Suppressor macrophage (primary cell): ENCODE results near the gene TDRD9.

Experiments used
- DNase-seq, 4 experiments: peaks; one replicate each; pipeline ENCODE4 v3.0.0-alpha.2; 2020 to 2022

Gene TDRD9

DNA sequence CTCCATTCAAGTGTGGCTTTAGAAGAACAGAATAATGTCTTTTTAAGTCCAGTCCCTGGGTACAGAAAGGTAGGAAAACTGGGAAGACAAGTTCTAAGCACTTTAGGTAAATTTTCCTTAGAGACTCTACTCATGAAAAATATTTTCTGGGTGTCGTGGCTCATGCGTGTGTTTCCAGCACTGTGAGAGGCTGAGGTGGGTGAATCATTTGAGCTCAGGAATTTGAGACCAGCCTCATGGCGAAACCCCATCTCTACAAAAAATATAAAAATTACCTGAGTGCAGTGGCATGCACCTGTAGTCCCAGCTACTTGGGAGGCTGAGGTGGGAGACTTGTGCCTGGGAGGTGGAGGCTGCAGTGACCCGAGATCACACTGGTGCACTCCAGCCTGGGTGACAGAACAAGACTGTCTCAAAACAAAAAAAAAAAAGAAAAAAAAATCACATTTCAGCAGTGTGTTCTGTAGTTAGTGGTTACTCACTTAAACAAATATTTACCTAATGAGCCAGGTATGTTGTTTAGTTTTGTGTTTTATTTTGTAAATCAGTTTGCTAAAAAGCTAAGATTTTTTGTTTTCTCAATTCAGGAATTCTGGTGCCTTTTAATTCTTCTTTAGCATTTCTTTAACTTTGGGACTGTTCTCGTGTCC, 66.4 kb downstream of the TDRD9 start:
- no peak for DNase-seq

DNA sequence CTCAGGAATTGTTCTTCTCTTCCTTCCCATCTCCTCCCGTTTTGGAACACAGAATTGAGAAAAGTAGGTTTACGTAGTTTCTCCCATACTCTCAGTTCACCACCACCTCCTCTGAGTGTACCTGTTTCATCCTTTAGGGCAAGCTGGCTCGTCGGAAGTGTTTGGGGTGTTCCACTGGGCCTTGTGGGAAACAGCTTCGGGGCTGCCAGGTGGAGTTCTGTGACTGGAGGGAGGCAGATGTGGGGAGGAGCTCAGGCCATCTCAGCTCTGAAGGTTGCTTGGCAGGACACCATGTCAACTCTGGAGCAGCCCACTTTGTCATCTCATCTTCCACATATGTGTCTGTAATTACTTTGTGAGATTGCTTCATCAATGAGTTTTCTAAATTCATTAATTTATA, 67.6 kb downstream of the TDRD9 start:
- DNase-seq, result no peak

DNA sequence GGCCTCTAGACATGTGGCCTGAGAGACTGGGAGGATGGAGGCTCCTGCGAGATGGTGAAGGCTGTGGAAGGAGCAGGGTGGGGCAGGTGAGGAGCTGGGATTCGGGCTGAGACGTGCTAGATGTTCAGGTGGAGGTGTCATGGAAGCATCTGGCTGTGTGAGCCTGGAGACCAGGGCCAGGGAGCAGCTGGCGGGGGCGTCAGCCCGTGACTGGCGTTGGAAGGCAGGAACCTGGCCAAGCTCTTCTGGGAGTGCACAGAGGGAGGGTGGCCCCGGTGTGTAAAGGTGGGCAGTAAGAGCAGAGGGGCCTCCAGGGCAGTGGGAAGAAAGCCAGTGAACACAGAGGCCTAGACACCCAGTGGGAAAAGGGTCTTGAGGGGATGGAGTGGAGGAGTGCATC, 69.1 kb downstream of the TDRD9 start:
- DNase-seq, result no peak

DNA sequence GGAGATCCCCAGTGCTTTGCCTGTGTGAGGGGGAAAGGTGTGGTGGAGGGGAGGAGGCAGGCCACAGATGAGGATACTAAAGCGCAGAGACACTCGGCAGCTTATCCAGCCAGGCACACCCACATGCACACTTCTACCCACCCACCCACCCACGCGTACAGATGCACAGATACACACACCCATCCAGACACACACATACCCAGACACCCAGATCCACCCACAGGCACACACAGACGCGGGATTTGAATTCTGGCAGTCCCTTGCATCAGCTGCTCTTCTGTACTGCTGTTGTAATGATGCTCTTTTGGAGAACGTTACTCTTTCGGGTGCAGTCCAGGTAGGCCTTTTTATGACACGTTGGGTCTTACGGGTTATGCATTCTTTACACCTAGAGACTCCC, 69.8 kb downstream of the TDRD9 start:
- DNase-seq, result no peak

DNA sequence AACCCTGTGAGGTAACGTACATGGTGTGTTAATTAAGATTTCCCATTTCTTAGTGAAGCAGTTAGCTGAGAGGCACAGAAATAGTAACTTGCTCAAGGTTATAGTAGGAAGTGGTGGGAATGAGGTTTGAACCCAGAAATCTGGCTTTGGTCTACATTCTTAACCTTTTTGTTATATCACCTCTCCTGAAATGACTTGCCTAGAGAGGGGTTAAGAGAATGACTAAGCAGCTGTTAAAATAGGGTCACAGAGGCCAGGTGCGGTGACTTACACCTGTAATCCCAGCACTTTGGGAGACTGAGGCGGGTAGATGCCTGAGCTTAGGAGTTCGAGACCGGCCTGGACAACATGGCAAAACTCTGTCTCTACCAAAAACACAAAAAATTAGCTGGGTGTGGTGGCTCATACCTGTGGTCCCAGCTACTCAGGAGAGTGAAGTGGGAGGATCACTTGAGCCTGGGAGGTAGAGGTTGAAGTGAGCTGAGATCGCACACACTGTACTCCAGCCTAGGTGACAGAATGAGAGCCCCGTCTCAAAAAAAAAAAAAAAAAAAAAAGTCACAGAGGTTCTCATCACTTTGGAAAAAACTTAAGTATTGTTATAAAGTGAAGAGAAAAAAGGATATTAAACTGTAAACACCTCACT, 71.7 kb downstream of the TDRD9 start:
- no peak for DNase-seq

DNA sequence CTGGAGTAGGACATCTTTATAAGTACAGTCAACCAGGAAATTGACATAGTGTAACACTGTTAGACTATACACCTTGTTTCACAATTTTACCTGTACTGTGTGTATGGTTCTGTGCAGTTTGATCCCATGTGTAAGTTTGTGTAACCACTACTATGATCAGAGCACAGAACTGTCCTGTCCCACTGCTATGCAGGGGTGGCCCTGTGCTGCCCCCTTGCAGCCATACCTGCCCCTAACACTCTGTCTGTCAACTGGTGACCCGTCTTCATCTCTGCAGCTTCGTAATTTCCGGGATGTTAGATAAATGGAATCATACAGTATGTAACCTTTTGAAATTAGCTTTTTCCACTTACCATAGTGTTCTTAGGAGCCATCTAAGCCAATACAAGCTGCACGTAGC, 72.7 kb downstream of the TDRD9 start:
- no peak for DNase-seq

DNA sequence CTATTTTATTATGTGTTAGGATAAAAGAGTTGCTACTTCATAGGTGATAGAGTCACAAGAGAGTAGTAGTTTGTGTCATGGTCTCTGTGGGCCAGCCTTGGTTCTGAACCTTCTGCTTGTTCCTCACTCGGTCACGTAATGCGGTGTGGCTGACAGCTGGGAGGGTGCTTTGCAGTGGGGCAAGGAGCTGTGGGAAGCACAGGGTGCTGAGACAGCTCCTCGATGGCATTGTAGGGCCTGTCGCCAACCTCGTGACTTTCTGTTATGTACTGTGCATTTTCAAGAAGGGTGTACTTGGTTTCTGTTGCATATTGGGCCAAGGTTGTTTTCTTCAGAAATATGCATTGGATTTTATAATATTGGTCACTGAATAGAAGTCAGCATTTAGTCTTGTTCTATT, 75.4 kb downstream of the TDRD9 start:
- no peak for DNase-seq

DNA sequence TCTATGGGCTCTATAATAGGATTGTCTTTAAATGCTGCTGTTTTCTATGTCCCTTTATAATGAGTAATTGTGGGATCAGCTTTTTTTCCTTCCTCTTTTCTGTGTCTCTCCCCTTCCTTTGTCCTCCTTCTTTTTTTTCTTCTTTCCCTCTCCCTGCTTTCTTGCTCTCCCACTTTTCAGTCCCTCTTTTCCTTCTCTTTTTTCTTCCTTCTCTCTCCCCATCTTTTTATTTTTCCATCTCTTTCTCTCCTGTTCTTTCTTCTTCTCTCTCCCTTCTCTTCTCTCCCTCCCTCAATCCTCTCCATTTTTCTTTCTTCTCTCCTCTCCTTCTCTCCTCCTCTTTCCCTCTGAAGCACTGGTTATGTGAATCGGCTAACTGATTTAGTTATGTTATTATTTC, 76.6 kb downstream of the TDRD9 start:
- DNase-seq, result no peak

DNA sequence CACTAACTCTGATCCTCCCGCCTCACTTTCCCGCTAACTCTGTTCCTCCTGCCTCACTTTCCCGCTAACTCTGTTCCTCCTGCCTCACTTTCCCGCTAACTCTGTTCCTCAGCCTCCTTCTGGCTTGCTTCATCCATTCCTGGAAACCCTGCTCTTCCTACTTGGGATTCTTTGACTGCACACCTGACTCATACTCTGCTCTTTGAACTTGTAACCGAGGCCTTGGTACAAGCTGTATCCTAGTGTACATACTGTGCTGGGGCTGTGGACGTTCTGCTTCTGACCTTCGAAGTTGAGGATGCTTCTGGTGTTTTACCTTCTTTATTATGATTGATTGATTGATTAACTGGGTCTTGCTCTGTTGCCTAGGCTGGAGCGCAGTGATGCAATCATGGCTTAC, 77.2 kb downstream of the TDRD9 start:
- DNase-seq, result no peak

DNA sequence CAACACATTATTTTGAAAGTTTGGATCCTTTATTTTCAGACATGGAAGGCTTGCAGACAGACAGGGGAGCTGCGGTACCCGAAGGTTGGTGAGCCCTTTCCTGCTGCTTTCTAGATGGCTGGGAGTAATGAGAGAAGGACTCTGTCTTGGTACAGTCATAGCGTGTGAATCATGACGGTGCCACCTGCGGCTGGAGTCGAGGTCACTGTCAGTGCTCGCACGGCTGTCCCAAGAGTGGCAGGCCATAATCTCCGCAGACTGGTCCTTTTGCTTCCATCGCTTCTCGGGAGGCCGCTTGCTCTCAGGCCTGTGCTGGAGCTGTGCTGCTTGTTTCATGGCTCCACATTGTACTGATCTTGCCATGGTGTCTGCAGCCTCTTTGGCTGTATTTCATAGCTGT, 78.9 kb downstream of the TDRD9 start:
- DNase-seq, result no peak

DNA sequence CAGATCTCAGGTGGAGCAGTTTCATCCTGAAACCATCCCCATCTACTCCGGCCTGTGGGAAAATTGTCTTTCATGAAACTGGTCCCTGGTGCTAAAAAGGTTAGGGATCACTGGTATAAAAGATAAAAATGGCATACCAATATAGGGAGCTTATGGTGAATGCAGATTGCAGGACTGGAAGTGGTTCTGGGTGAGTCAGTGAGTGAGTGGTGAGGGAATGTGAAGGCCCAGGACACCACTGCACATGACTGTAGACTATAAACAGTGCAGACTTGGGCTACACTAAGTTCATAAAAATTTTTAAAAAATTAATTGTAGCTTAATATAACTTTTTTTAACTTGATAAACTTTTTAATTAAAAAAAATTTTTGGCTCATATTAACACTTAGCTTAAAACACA, 81.0 kb downstream of the TDRD9 start:
- no peak for DNase-seq

DNA sequence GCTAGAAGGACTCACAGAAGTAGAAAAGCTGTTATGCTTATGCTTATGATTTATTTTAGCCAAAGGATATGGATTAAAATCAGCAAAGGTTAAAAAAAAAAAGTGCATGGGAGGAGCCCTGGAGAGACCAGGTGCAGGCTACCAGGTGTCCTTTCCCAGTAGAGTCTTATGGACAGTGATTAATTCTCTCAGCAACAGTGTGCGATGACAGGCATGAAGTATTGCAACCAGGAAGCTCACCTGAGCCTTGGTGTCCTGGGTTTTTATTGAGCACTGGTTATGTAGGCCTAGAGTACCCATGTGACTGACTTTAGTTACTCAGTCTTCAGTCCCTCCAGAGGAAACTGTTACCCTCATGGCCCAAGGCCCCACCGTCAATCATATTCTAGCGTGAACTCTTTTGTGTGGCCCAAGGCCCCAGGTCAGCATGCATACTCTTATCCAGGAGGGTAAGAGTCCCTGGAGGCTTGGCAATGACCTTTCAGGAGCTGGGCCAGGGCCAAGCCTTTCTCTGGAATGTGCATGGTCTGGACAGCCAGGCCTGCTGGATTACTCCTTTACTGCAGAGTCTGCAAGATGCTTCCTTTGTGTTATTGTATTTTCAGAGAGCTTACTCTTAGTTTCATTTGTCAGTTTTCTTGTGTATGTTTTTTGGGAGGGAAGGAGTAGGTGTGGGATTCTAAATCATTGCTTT, 83.7 kb downstream of the TDRD9 start:
- no peak for DNase-seq

DNA sequence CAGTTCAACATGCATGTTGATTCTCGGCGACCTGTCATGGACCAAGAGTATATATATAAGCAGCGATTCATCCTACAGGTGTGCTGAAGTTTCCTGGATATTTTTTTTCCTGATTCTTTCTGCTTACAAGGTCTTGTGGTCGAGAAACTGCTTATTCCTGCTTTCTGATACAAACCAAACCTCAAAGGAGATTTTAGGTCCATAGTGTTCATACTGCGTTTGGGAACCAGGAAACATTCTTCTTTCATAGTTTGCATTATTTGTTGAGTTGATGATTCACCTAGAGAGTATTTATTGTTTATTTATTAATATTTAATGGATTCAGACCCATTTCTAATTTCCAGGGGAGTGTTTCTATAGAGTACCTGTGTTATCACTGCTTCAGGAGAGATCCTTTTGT, 86.5 kb downstream of the TDRD9 start:
- no peak for DNase-seq

DNA sequence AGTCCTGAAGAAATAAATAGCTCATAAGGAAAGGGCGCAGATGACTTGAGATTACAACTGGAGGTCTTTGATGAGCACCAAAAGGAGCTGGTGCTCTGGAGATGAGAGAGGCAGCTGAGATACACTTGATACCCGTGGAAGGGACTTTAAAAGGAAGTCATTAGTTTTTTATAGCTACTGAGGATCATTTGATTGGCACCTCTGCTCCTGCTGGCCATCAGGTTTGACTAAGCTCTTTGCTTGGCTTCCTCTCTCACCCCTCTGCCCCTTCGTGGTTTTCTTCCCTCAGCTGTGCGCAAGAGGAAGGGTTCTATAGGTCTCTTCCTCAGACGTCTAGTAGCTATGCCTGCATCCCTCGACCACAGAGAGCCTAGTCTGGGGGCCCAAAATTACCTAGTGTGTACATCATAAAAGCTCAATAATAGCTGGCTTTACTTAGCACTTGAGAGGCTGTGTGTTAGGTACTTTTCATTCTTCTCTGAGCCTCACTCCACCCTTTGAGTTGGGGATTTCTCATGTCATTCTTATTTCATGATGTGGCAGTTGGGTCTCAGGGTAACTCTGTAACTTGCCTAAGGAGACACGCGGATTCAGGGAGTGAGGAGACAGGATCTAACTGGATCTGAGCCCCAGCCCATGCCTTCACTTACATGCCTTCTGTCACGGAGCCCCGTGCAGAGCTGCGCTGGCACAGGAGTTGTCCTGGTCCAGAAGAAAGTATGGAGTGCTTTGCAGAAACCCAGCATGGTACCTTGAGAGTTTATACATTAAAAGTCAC, 88.8 kb downstream of the TDRD9 start:
- DNase-seq, result no peak

DNA sequence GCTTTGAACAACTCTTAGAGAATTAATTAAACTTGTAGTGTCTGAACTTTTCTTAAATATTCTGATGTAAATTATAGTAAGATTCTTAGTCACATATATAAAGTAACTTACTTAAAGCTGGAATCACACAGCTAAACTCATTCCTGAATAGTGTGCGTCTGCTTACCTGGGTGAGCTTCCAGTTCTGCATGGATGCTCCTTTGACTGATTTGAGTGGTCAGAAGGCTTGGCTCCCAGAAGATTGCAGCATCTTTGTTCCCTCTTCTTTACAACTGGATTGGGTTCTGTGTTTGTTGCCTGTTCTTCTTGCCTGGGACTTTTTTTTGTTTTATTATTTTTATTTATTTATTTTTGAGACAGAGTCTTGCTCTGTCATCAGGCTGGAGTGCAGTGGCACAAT, 90.8 kb downstream of the TDRD9 start:
- no peak for DNase-seq

DNA sequence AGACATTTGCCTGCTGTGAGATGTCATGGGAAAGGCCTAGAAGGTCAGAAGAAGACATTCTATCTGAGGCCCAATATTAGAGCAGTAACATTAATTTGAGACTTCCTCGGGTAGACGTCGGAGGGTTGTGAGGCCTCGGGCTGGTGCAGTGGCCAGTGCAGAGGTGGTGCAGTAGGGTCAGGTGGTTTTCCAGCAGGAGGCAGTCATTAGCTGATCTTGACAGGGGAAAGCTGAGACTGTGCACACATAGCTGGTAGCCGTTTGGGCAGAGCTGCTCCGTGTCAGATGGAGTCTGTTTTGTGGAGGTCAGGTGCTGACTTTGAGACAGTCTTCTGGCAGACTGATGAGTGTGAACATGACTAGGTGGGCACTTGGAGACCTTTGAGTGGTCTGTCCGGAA, 91.5 kb downstream of the TDRD9 start:
- DNase-seq, result no peak

DNA sequence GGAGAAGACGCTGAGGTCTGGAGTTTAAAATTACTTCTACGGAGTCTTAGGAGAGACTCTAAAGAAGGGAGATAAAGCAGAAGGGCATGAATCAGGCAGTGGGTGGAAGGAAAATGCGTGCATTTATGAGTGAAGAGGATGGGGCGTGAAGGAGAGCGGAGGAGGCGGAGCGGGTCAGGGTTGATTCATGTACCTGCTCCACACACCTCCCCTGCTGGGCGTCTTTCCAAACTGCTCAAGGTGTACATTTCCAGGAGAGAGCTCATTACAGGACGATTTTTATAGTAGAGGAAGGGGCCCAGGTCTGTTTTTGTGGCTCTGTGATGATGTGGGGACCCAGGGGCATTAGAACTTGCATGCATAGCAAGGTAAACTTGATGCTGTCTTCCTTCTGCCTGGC, 92.2 kb downstream of the TDRD9 start:
- DNase-seq, result no peak

DNA sequence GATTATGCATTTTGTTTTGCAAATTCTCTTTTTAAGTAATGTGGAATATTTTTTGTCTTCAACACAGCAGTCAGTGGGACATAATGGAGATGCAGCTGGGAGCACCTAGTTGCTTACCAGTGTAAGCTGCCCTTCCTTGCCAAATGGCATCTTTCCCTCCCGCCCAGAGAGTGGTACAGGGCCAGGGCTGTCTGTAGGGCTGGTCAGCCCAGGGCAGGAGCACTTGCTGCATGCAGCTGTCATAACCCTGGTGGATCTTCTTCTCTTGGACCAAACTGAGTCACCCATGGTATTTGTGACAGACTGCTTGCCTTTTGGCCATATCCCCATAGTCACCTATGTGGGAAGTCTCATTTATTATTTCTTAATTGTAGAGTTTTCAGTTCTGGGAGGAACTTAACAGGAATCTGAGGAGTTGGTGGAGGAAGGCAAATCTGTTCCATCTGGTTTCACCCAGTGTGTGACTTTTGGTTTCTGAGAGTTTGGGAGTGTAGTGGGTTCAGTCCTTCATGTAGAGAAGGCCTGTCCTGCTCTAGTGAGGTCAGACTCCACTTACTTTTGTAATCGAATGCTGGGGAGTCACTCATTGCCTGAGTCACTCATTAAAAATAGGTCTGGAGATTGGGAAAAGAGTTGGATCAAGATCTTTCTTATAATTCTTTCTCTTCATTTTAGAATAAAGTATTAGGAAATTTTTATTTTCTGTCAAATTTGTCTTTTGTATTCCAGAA, 95.2 kb downstream of the TDRD9 start:
- peak in 1 of 4 experiments; percentile 12 for DNase-seq

DNA sequence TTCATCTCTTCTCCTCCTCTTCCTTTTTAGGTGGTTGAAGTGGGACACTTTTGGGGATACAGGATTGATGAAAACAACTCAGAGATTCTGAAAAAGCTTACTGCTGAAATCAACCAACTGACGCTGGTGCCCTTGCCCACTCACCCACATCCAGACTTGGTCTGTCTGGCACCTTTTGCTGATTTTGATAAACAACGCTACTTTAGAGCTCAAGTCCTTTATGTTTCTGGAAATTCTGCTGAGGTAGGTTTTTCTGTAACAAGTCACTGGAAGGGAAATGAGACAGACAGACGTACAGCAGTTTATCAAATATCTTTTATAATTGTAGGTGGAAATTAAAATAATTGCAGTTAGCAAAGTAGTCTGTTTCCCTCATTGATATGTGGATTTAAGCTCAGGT, 97.3 kb downstream of the TDRD9 start:
- no peak for DNase-seq

DNA sequence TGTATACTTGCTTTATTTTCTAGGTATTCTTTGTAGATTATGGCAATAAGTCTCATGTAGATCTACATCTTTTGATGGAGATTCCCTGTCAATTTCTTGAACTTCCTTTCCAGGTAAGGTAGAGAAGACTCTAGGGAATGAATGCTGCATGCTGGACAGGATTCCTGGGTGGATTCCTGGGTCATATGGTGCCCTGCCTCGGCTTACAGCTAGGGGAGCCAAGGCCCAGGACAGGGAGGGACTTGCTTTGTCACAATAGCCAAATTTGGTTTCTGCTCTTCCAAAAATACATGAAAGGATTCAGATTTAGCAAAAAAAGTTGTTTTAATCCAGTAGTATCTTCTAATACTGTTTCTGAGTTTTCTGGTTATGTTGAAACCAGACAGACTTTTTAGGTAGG, 97.8 kb downstream of the TDRD9 start:
- DNase-seq, result no peak

DNA sequence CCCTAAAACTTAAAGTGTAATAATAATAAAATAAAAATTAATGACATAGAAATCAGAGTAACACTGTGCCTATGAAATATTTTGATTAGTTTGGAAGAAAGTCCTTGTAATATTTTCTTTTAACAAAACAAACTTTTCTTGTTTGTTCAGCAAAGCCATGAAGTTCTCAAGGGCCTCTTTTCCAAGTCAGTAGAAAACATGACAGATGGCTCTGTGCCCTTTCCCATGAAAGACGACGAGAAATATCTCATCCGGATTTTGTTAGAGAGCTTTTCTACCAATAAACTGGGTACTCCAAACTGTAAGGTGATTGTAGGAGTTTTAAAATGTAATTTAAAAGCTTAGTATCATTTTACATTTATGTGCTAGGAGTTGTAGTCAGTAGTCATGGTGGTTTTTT, 102.7 kb downstream of the TDRD9 start:
- no peak for DNase-seq

DNA sequence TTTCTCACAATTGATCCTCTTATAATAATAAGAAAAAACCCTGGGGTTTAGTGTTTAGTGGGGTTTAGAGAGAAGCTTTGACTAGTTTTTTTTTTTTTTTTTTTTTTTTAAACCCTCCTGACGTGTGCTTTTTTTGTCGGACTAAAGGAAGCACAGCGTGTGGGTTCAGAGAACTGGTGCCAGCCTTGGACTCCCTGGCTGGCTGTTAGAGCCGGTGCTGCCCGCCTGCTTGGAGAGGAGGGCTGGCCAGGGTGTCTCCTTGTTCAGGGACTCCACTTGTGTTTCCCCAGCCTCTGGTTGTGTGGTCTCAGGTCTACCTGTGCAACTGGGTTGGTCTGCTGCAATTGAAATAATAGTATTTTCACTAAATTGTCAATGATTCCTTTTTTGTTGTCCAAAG, 103.1 kb downstream of the TDRD9 start:
- no peak for DNase-seq
